COLO668 (cell line): ENCODE data around the gene SMAD6.

Source experiments
- DNase-seq: peaks from one replicate; lab custom pipeline; 2025; ENCODE audit not compliant: unreplicated experiment; lab: John Stamatoyannopoulos, UW

The SMAD6 gene

GRCh38 chr15:66786708-66787488 lies 84.9 kb downstream of the SMAD6 start:
- no peak for DNase-seq

GRCh38 chr15:66787489-66787871 lies 85.4 kb downstream of the SMAD6 start:
- no peak for DNase-seq

GRCh38 chr15:66788024-66788423 lies 86.0 kb downstream of the SMAD6 start:
- DNase-seq, result no peak

- DNase-seq, result no peak
Observed at GRCh38 chr15:66789029-66790025, 87.3 kb downstream of the SMAD6 start.

GRCh38 chr15:66795851-66796250 lies 93.8 kb downstream of the SMAD6 start:
- peak; percentile 7 for DNase-seq

- DNase-seq, result no peak
Observed at GRCh38 chr15:66796343-66796742, 94.3 kb downstream of the SMAD6 start.

- DNase-seq, result no peak
Observed at GRCh38 chr15:66797921-66798320, 95.9 kb downstream of the SMAD6 start.

GRCh38 chr15:66798426-66799061 lies 96.5 kb downstream of the SMAD6 start:
- DNase-seq, result no peak

GRCh38 chr15:66799242-66799641 lies 97.2 kb downstream of the SMAD6 start:
- no peak for DNase-seq

GRCh38 chr15:66800584-66801235 lies 98.7 kb downstream of the SMAD6 start:
- no peak for DNase-seq

- no peak for DNase-seq
Observed at GRCh38 chr15:66801266-66801665, 99.2 kb downstream of the SMAD6 start.

GRCh38 chr15:66802025-66803001 lies 100.3 kb downstream of the SMAD6 start:
- no peak for DNase-seq

GRCh38 chr15:66803182-66803729 lies 101.2 kb downstream of the SMAD6 start:
- DNase-seq, result no peak

- DNase-seq, result no peak
Observed at GRCh38 chr15:66803749-66804148, 101.7 kb downstream of the SMAD6 start.

GRCh38 chr15:66805202-66805885 lies 103.3 kb downstream of the SMAD6 start:
- DNase-seq, result no peak

GRCh38 chr15:66808181-66808824 lies 106.3 kb downstream of the SMAD6 start:
- no peak for DNase-seq

- DNase-seq, result no peak
Observed at GRCh38 chr15:66809664-66810063, 107.6 kb downstream of the SMAD6 start.

GRCh38 chr15:66815318-66815717 lies 113.3 kb downstream of the SMAD6 start:
- DNase-seq, result no peak
